SK-N-SH treated with all-trans-retinoic acid at 6 μM for 48 hours (cell line): ENCODE results near the gene PRR12.

Source experiments
- ATAC-seq: fragments of 200-7000 bp; cut with Tn5 transposase; 3 replicates; pipeline ENCODE4 v1.9.1; 2020; ENCODE audit warnings: mild to moderate bottlenecking, moderate library complexity
- BACH2 ChIP-seq: fragments of 250-450 bp; sonication (Bioruptor Pico); IDR thresholded peaks from 2 replicates; pipeline ENCODE4 v1.9.0; 2021; ENCODE audit warnings: mild to moderate bottlenecking, borderline replicate concordance
- CREB5 ChIP-seq: fragments of 250-450 bp; sonication (Bioruptor Pico); IDR thresholded peaks from 2 replicates; pipeline ENCODE4 v1.5.1; 2020; ENCODE audit warnings: low read depth, mild to moderate bottlenecking, moderate library complexity
- CSDC2 ChIP-seq: fragments of 250-450 bp; sonication (Bioruptor Pico); IDR thresholded peaks from 2 replicates; pipeline ENCODE4 v1.5.0; 2020; ENCODE audit warnings: mild to moderate bottlenecking, moderate library complexity
- ESRRG ChIP-seq: fragments of 250-450 bp; sonication (Bioruptor Pico); IDR thresholded peaks from 2 replicates; pipeline ENCODE4 v1.6.1; 2021; ENCODE audit warnings: mild to moderate bottlenecking
- GLIS3 ChIP-seq: fragments of 250-450 bp; sonication (Bioruptor Pico); IDR thresholded peaks from 2 replicates; pipeline ENCODE4 v1.5.0; 2020; ENCODE audit warnings: mild to moderate bottlenecking, moderate library complexity
- ISL1 ChIP-seq: fragments of 250-450 bp; sonication (Bioruptor Pico); IDR thresholded peaks from 2 replicates; pipeline ENCODE4 v2.1.2; 2022; ENCODE audit warnings: mild to moderate bottlenecking, moderate library complexity
- OSR1 ChIP-seq: fragments of 250-450 bp; sonication (Bioruptor Pico); IDR thresholded peaks from 2 replicates; pipeline ENCODE4 v1.8.0; 2022; ENCODE audit warnings: moderate library complexity, mild to moderate bottlenecking, inconsistent platforms
- PATZ1 ChIP-seq: fragments of 250-450 bp; sonication (Bioruptor Pico); IDR thresholded peaks from 2 replicates; pipeline ENCODE4 v1.8.0; 2020; ENCODE audit warnings: mild to moderate bottlenecking, moderate library complexity, borderline replicate concordance
- POU6F1 ChIP-seq: fragments of 250-450 bp; sonication (Bioruptor Pico); IDR thresholded peaks from 2 replicates; pipeline ENCODE4 v1.8.0; 2021; ENCODE audit warnings: low read depth, mild to moderate bottlenecking, moderate library complexity, borderline replicate concordance
- PPARA ChIP-seq: fragments of 250-450 bp; sonication (Bioruptor Pico); IDR thresholded peaks from 2 replicates; pipeline ENCODE4 v1.5.0; 2020; ENCODE audit warnings: mild to moderate bottlenecking, borderline replicate concordance
- RARB ChIP-seq: fragments of 250-450 bp; sonication (Bioruptor Pico); IDR thresholded peaks from 2 replicates; pipeline ENCODE4 v1.8.0; 2021; ENCODE audit warnings: mild to moderate bottlenecking, moderate library complexity
- TCF4 ChIP-seq: fragments of 250-450 bp; sonication (Bioruptor Pico); IDR thresholded peaks from 2 replicates; pipeline ENCODE4 v1.8.0; 2021; ENCODE audit warnings: mild to moderate bottlenecking, moderate library complexity, borderline replicate concordance
- TOX ChIP-seq: fragments of 250-450 bp; sonication (Bioruptor Pico); IDR thresholded peaks from 2 replicates; pipeline ENCODE4 v1.8.0; 2021; ENCODE audit warnings: mild to moderate bottlenecking, moderate library complexity, borderline replicate concordance
- ZC3H10 ChIP-seq: fragments of 250-450 bp; sonication (Bioruptor Pico); IDR thresholded peaks from 2 replicates; pipeline ENCODE4 v1.5.1; 2021; ENCODE audit warnings: mild to moderate bottlenecking, moderate library complexity
- ZFP3 ChIP-seq: fragments of 250-450 bp; sonication (Bioruptor Pico); IDR thresholded peaks from 2 replicates; pipeline ENCODE4 v1.5.0; 2020; ENCODE audit warnings: mild to moderate bottlenecking, moderate library complexity
- ZFP30 ChIP-seq: fragments of 450-650 bp; formaldehyde crosslinking; IDR thresholded peaks from 2 replicates; pipeline ENCODE4 v1.5.0; 2022; ENCODE audit warnings: mild to moderate bottlenecking, moderate library complexity
- ZNF565 ChIP-seq: fragments of 450-650 bp; formaldehyde crosslinking; conservative IDR thresholded peaks from 2 replicates; pipeline ENCODE4 v1.5.0; 2020; ENCODE audit warnings: low read depth, mild to moderate bottlenecking, moderate library complexity
- ZNF70 ChIP-seq: fragments of 450-650 bp; formaldehyde crosslinking; IDR thresholded peaks from 2 replicates; pipeline ENCODE4 v1.5.0; 2020; ENCODE audit warnings: mild to moderate bottlenecking, moderate library complexity
- ZNF8 ChIP-seq: fragments of 450-650 bp; formaldehyde crosslinking; IDR thresholded peaks from 2 replicates; pipeline ENCODE4 v1.5.0; 2020; ENCODE audit warnings: mild to moderate bottlenecking, moderate library complexity
- TF ChIP-seq, protein P1 (sequence below): fragments of 250-450 bp; sonication (Bioruptor Pico); IDR thresholded peaks from 2 replicates; pipeline ENCODE4 v1.5.0; 2020; ENCODE audit warnings: mild to moderate bottlenecking, moderate library complexity

Gene PRR12

DNA sequence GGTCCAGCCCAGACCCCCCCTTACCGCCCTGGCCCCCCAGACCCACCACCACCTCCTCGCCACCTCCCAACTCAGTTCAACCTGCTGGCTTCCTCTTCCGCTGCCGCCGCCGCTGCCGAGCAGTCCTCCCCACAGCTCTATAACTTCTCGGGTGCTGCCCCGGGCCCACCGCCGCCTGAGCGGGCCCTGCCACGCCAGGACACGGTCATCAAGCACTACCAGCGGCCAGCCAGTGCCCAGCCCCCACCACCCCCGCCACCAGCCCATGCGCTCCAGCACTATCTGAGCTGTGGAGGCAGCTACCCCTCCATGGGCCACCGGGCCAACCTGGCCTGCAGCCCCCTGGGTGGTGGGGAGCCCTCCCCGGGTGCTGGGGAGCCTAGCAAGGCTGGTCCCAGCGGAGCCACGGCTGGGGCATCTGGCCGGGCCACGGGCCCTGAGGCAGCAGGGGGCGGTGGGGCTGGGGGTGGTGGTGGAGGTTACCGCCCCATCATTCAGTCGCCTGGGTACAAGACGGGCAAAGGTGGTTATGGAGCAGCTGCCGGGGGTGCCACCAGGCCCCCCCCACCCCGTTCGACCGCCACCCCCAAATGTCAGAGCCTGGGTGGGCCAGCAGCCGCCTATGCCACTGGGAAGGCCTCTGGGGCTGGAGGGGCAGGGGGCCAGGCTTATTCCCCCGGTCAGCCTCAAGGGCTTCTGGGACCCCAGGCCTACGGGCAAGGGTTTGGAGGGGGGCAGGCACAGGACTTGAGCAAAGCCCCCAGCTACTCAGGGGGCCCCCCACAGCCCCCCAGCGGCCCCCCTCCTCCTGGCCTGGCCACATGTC is 4.2 kb downstream of the PRR12 start (continued):
- TF ChIP-seq POU6F1 (CRISPR knock-in tag) (no peak), ZFP3 (CRISPR knock-in tag) (no peak), PATZ1 (CRISPR knock-in tag) (no peak), ZNF565 (CRISPR knock-in tag) (no peak), GLIS3 (CRISPR knock-in tag) (no peak), ZFP30 (CRISPR knock-in tag) (no peak), ISL1 (CRISPR knock-in tag) (no peak), RARB (CRISPR knock-in tag) (no peak)

- ATAC-seq, result no peak
Measured at GRCh38 chr19:49595819-49596404, 4.9 kb downstream of the PRR12 start.

GRCh38 chr19:49596407-49596806 is 5.4 kb downstream of the PRR12 start:
- TF ChIP-seq CREB5 (CRISPR knock-in tag), result no peak
- no peak for TF ChIP-seq BACH2 (CRISPR knock-in tag)
- TF ChIP-seq CSDC2 (CRISPR knock-in tag), result no peak
- TF ChIP-seq ZNF70 (CRISPR knock-in tag), result no peak
- TF ChIP-seq ZNF8 (CRISPR knock-in tag), result no peak
- no peak for TF ChIP-seq ZFP30 (CRISPR knock-in tag)
- TF ChIP-seq POU6F1 (CRISPR knock-in tag), result no peak
- no peak for TF ChIP-seq OSR1 (CRISPR knock-in tag)
- TF ChIP-seq GLIS3 (CRISPR knock-in tag), result no peak
- no peak for TF ChIP-seq ZFP3 (CRISPR knock-in tag)
- no peak for TF ChIP-seq TCF4
- TF ChIP-seq ZC3H10, result no peak
- no peak for TF ChIP-seq RARB (CRISPR knock-in tag)
- TF ChIP-seq TOX, result no peak
- no peak for TF ChIP-seq PPARA
- TF ChIP-seq PATZ1 (CRISPR knock-in tag), result no peak
- TF ChIP-seq ESRRG (CRISPR knock-in tag), result no peak
- TF ChIP-seq, protein P1, sequence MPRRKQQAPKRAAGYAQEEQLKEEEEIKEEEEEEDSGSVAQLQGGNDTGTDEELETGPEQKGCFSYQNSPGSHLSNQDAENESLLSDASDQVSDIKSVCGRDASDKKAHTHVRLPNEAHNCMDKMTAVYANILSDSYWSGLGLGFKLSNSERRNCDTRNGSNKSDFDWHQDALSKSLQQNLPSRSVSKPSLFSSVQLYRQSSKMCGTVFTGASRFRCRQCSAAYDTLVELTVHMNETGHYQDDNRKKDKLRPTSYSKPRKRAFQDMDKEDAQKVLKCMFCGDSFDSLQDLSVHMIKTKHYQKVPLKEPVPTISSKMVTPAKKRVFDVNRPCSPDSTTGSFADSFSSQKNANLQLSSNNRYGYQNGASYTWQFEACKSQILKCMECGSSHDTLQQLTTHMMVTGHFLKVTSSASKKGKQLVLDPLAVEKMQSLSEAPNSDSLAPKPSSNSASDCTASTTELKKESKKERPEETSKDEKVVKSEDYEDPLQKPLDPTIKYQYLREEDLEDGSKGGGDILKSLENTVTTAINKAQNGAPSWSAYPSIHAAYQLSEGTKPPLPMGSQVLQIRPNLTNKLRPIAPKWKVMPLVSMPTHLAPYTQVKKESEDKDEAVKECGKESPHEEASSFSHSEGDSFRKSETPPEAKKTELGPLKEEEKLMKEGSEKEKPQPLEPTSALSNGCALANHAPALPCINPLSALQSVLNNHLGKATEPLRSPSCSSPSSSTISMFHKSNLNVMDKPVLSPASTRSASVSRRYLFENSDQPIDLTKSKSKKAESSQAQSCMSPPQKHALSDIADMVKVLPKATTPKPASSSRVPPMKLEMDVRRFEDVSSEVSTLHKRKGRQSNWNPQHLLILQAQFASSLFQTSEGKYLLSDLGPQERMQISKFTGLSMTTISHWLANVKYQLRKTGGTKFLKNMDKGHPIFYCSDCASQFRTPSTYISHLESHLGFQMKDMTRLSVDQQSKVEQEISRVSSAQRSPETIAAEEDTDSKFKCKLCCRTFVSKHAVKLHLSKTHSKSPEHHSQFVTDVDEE (CRISPR knock-in tag), result no peak

More at GRCh38 chr19:49595819-49596404, 4.9 kb downstream of the PRR12 start:
- TF ChIP-seq ZNF565 (CRISPR knock-in tag) (no peak), PATZ1 (CRISPR knock-in tag) (no peak), BACH2 (CRISPR knock-in tag) (no peak)

More at GRCh38 chr19:49596407-49596806, 5.4 kb downstream of the PRR12 start:
- no peak for ATAC-seq
